Measurements from ENCODE around the gene SREBF1.
A peak's percentile ranks its signal among the peaks of the same experiment; 100 is the strongest.

Gene SREBF1

DNA sequence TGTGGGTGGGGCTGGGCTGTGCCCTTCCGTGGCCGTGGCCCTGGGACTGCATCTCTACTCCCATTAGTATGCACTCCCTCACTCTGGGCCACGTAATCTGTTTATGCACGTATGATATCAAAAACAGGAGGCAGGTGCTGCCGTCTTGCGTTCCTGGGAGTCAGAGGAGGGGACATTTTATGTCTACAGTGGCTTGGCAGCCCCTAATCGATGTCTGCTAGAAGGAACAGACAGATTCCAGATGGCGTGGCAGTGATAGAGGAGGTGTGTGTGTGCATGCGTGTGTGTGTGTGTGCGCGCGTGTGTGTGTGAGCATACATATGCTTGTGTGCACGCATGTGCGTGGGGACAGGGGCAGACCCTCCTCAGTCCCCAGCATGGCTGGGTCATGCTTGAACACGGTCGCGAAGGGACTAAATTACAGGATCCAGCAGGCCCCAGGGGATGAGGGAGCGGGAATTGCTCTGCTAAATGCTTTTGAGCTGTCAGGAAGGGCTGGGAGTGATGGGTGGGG is 44.7 kb downstream of the SREBF1 start:
- no peak overlapping the region for H3K4me3 ChIP-seq (ENCODE audit: low read length, poor library complexity, severe bottlenecking)

DNA sequence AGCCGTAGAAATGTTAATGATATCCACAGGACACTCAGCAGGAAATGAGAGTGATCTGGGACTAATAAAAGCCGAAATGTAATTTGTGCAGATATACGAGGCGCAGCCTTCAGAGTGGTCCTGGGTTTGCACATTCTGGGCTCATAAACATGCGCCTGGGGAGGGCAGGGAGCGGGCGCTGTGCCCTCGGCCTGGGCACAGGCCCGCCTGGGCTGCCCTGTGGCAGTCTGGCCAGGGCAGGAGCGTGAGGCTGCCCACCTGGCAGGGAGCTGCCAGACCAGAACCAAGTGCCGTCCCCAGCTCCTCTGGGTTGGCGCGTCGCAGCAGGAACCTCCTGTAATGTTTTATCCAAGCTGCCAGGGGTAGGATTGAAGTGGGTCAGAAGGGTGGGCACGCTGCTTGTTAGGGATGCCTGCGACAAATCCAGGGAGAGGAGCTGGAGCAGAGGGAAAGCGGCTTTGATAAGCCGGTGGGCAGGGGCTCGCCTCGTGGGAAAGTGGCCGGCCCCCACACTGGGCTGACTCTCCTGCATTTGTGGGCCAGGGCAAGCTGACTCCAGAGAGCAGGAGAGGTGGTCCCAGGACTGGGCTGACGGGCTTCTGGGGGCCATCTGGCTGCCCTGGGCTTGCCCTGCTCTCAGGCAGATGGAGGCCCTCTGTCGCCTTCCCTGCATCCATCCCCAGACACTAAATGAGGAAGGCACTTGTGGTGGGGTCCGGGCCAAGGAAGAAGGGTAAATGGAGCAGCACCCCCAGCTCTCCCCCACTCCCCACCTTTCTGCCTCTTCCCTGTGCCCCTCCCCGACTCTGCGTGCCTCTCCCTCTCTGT is 45.9 kb downstream of the SREBF1 start:
- H3K4me1 ChIP-seq (ENCODE audit: insufficient read depth, low read length, poor library complexity, severe bottlenecking): peaks cover 28% of the 10 kb centered on the region
- H3K9me2 ChIP-seq (replicated peaks; ENCODE audit: low read depth, low read length): no peaks in the 10 kb centered on the region
- peaks cover 72% of the 10 kb centered on the region for H3K79me2 ChIP-seq (ENCODE audit: insufficient read depth, low read length)
- peak overlapping the region; percentile 27 for H3K4me2 ChIP-seq (ENCODE audit: low read depth, low read length, poor library complexity, severe bottlenecking)
- no peaks in the 10 kb centered on the region for H3K9me3 ChIP-seq (ENCODE audit: insufficient read depth, low read depth, low read length)
- no peak overlapping the region for H3K4me3 ChIP-seq (ENCODE audit: low read length, poor library complexity, severe bottlenecking)
- no peaks in the 10 kb centered on the region for H3K27me3 ChIP-seq (ENCODE audit: insufficient read depth, low read length, poor library complexity, severe bottlenecking)
- H3F3A ChIP-seq (ENCODE audit: low read depth): no peaks in the 10 kb centered on the region
- H4K20me1 ChIP-seq (ENCODE audit: insufficient read depth, low read length, poor library complexity, severe bottlenecking): peaks cover 74% of the 10 kb centered on the region
- H3K9ac ChIP-seq (ENCODE audit: low read depth, low read length, poor library complexity, severe bottlenecking): peak overlapping the region; percentile 32
- no peak overlapping the region for H2AFZ ChIP-seq (ENCODE audit: low read length)
- TF ChIP-seq, protein P1, sequence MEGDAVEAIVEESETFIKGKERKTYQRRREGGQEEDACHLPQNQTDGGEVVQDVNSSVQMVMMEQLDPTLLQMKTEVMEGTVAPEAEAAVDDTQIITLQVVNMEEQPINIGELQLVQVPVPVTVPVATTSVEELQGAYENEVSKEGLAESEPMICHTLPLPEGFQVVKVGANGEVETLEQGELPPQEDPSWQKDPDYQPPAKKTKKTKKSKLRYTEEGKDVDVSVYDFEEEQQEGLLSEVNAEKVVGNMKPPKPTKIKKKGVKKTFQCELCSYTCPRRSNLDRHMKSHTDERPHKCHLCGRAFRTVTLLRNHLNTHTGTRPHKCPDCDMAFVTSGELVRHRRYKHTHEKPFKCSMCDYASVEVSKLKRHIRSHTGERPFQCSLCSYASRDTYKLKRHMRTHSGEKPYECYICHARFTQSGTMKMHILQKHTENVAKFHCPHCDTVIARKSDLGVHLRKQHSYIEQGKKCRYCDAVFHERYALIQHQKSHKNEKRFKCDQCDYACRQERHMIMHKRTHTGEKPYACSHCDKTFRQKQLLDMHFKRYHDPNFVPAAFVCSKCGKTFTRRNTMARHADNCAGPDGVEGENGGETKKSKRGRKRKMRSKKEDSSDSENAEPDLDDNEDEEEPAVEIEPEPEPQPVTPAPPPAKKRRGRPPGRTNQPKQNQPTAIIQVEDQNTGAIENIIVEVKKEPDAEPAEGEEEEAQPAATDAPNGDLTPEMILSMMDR (conservative IDR thresholded peaks at IDR 0.05; ENCODE audit: low read length): no peak
- no peak for TF ChIP-seq EZH2phosphoT487 (IDR thresholded peaks at IDR 0.05; ENCODE audit: borderline replicate concordance)
- peaks cover 32% of the 10 kb centered on the region; the same call in 1 of the 2 replicates for H3K36me3 ChIP-seq (ENCODE audit: insufficient read depth, low read length)

More for the DNA sequence above, 44.7 kb downstream of the SREBF1 start:
- Histone ChIP-seq H2AFZ (ENCODE audit: low read length) (no peak overlapping the region), H3K4me1 (ENCODE audit: insufficient read depth, low read length, poor library complexity, severe bottlenecking) (peaks cover 28% of the 10 kb centered on the region), H3K4me2 (ENCODE audit: low read depth, low read length, poor library complexity, severe bottlenecking) (peak overlapping the region; percentile 8), H3K79me2 (ENCODE audit: insufficient read depth, low read length) (peaks cover 60% of the 10 kb centered on the region), H3K9ac (ENCODE audit: low read depth, low read length, poor library complexity, severe bottlenecking) (no peak overlapping the region), H4K20me1 (ENCODE audit: insufficient read depth, low read length, poor library complexity, severe bottlenecking) (peaks cover 67% of the 10 kb centered on the region), H3K9me3 (ENCODE audit: insufficient read depth, low read depth, low read length) (no peaks in the 10 kb centered on the region), H3K36me3 (ENCODE audit: insufficient read depth, low read length) (peaks cover 45% of the 10 kb centered on the region; the same call in 1 of the 2 replicates), H3F3A (ENCODE audit: low read depth) (no peaks in the 10 kb centered on the region), H3K27me3 (ENCODE audit: insufficient read depth, low read length, poor library complexity, severe bottlenecking) (no peaks in the 10 kb centered on the region), H3K9me2 (replicated peaks; ENCODE audit: low read depth, low read length) (no peaks in the 10 kb centered on the region)
- TF ChIP-seq, protein P1 (conservative IDR thresholded peaks at IDR 0.05; ENCODE audit: low read length): no peak
- no peak for TF ChIP-seq EZH2phosphoT487 (IDR thresholded peaks at IDR 0.05; ENCODE audit: borderline replicate concordance)

DNA sequence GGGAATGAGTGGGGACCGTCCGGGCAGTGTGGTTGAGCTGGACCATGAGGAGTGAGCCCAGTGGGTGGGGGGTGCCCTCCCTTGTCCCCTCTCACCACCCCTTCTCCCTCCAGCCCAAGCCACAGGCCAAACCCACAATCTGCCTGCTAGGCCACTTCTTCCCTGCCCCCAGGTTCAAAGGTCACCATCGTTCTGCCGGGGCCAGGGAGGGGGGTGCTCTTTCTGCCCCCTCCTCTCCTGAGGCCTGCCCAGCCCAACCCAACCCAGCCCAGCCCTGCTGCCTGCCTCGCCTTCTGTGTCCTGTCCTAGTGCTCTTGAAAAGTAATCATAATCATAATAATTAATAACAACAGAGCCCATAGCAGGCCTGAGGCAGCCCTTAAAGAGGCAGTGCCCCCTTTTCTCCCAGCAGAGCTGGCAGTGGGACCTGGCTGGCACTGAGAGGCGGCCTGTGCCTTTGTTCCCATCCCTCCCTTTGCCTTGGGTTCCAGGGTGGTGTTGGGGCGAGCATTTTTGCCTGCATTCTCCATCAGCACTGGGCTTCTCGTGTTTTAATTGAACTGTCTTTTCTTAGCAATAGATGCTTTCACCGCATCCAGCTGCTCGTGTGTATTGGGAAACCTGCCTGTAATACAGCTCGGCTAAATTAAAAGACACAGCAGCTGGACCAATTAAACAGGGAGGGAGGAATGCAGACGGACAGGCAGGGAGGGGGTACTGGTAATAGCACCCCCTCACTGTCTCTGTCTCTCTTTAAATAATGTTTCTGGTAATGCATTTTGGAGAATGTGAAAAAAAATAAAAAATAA is 46.8 kb downstream of the SREBF1 start:
- Histone ChIP-seq H3K9me3 (ENCODE audit: insufficient read depth, low read depth, low read length) (no peaks in the 10 kb centered on the region), H3K4me1 (ENCODE audit: insufficient read depth, low read length, poor library complexity, severe bottlenecking) (peaks cover 36% of the 10 kb centered on the region), H3K4me2 (ENCODE audit: low read depth, low read length, poor library complexity, severe bottlenecking) (peak overlapping the region; percentile 27), H3F3A (ENCODE audit: low read depth) (no peaks in the 10 kb centered on the region), H3K79me2 (ENCODE audit: insufficient read depth, low read length) (peaks cover 80% of the 10 kb centered on the region), H3K9ac (ENCODE audit: low read depth, low read length, poor library complexity, severe bottlenecking) (peak overlapping the region; percentile 34), H4K20me1 (ENCODE audit: insufficient read depth, low read length, poor library complexity, severe bottlenecking) (peaks cover 79% of the 10 kb centered on the region), H3K9me2 (replicated peaks; ENCODE audit: low read depth, low read length) (no peaks in the 10 kb centered on the region), H3K36me3 (ENCODE audit: insufficient read depth, low read length) (peaks cover 24% of the 10 kb centered on the region; the same call in 1 of the 2 replicates), H3K4me3 (ENCODE audit: low read length, poor library complexity, severe bottlenecking) (no peak overlapping the region), H3K27me3 (ENCODE audit: insufficient read depth, low read length, poor library complexity, severe bottlenecking) (no peaks in the 10 kb centered on the region), H2AFZ (ENCODE audit: low read length) (no peak overlapping the region)
- TF ChIP-seq EZH2phosphoT487 (IDR thresholded peaks at IDR 0.05; ENCODE audit: borderline replicate concordance): no peak
- TF ChIP-seq, protein P1 (conservative IDR thresholded peaks at IDR 0.05; ENCODE audit: low read length): no peak
